ENCODE data around the gene NUP50. TPM values are rescaled to one million over a fixed set of nuclear protein-coding genes. Genes with fewer than 3 reads are reported as not detected.

NUP50 gene
- 39.5 TPM for polyA plus RNA-seq (2013, experiment 1 of 2)
- 39.4 TPM for polyA plus RNA-seq (2013, experiment 2 of 2)

- Histone ChIP-seq H2BK120ac (ENCODE audit: low read depth, low read length) (peak within 1 kb of the TSS; percentile 33), H3K23ac (ENCODE audit: low read depth, low read length, poor library complexity) (peak within 1 kb of the TSS; percentile 98), H3K27ac (replicated peaks; ENCODE audit: low read length) (peak within 1 kb of the TSS; percentile 71), H3K4me3 (ENCODE audit: low read length in 2 of 2) (peak within 1 kb of the TSS; percentile 94 to 95), H3K18ac (ENCODE audit: low read length) (peak within 1 kb of the TSS; percentile 98), H3K4me1 (ENCODE audit: control insufficient read depth in 2 of 2, insufficient read depth in 1 of 2, low read depth in 1 of 2, low read length in 2 of 2) (peaks cover 4 to 6% of the 10 kb centered on the region in 2 donors), H2BK5ac (ENCODE audit: low read length) (peak within 1 kb of the TSS; percentile 83), H2BK12ac (ENCODE audit: low read length) (peak within 1 kb of the TSS; percentile 86), H3K9ac (ENCODE audit: low read depth, low read length, poor library complexity) (peak within 1 kb of the TSS; percentile 95), H2AFZ (ENCODE audit: low read length) (peak within 1 kb of the TSS; percentile 99), H4K8ac (ENCODE audit: low read depth, low read length) (no peak within 1 kb of the TSS), H3K79me1 (ENCODE audit: low read depth, low read length) (peaks cover 1% of the 10 kb centered on the region), H3K4ac (ENCODE audit: low read length) (no peak within 1 kb of the TSS), H3K36me3 (replicated peaks in 1 of 2; ENCODE audit: control insufficient read depth in 2 of 2, insufficient read depth in 2 of 2, low read length in 2 of 2) (peaks cover 3 to 33% of the 10 kb centered on the region in 2 donors), H3K27me3 (ENCODE audit: control insufficient read depth in 3 of 3, insufficient read depth in 3 of 3, low read depth in 1 of 3, low read length in 3 of 3) (no peaks in the 10 kb centered on the region), H3K4me2 (ENCODE audit: insufficient read depth, low read length, poor library complexity, severe bottlenecking) (peak within 1 kb of the TSS; percentile 98), H4K91ac (ENCODE audit: low read depth, low read length, poor library complexity) (no peak within 1 kb of the TSS), H2BK15ac (ENCODE audit: low read length) (peak within 1 kb of the TSS; percentile 83), H3K9me3 (replicated peaks in 1 of 2; ENCODE audit: control insufficient read depth in 2 of 2, insufficient read depth in 1 of 2, low read depth in 1 of 2, low read length in 2 of 2) (no peaks in the 10 kb centered on the region), H2AK5ac (ENCODE audit: low read depth, low read length) (peak within 1 kb of the TSS; percentile 28), H3K14ac (ENCODE audit: low read length) (no peak within 1 kb of the TSS)
- peak; percentile 98 for DNase-seq (ENCODE audit: low spot score)
- no CpG with 5 or more reads among the region's 100 CpGs for WGBS, 2 donors (ENCODE audit: extremely low coverage in 2 of 2, insufficient read length in 2 of 2, insufficient replicate concordance in 1 of 2)
Observed at GRCh38 chr22:45163451-45164269, at the start of gene NUP50. Gene NUP50, plus strand, starts transcription at chr22:45163925. Its CDS starts 4,253 bp downstream, at chr22:45168178.

GRCh38 chr22:45120440-45120839 lies 43.3 kb upstream of the NUP50 start:
- H3K27me3 ChIP-seq (ENCODE audit: control insufficient read depth in 3 of 3, insufficient read depth in 3 of 3, low read depth in 1 of 3, low read length in 3 of 3) = no peaks in the 10 kb centered on the region
- H2BK12ac ChIP-seq (ENCODE audit: low read length) = no peak overlapping the region
- no peak overlapping the region for H2BK120ac ChIP-seq (ENCODE audit: low read depth, low read length)
- no peak overlapping the region for H4K8ac ChIP-seq (ENCODE audit: low read depth, low read length)
- H3K4me2 ChIP-seq (ENCODE audit: insufficient read depth, low read length, poor library complexity, severe bottlenecking) = no peak overlapping the region
- H3K9me3 ChIP-seq (replicated peaks in 1 of 2; ENCODE audit: control insufficient read depth in 2 of 2, insufficient read depth in 1 of 2, low read depth in 1 of 2, low read length in 2 of 2) = no peaks in the 10 kb centered on the region
- no peak overlapping the region for H2AK5ac ChIP-seq (ENCODE audit: low read depth, low read length)
- no peak overlapping the region for H2AFZ ChIP-seq (ENCODE audit: low read length)
- no peak overlapping the region for H3K14ac ChIP-seq (ENCODE audit: low read length)
- no peak overlapping the region for H3K9ac ChIP-seq (ENCODE audit: low read depth, low read length, poor library complexity)
- no peak overlapping the region for H4K91ac ChIP-seq (ENCODE audit: low read depth, low read length, poor library complexity)
- no CpG with 5 or more reads among the region's 9 CpGs for WGBS, 2 donors (ENCODE audit: extremely low coverage in 2 of 2, insufficient read length in 2 of 2, insufficient replicate concordance in 1 of 2)
- no peak overlapping the region for H3K4ac ChIP-seq (ENCODE audit: low read length)
- no peak overlapping the region for H3K23ac ChIP-seq (ENCODE audit: low read depth, low read length, poor library complexity)
- H3K79me1 ChIP-seq (ENCODE audit: low read depth, low read length) = no peaks in the 10 kb centered on the region
- H3K4me3 ChIP-seq (ENCODE audit: low read length in 2 of 2) = no peak overlapping the region
- H3K27ac ChIP-seq (replicated peaks; ENCODE audit: low read length) = no peak overlapping the region
- H2BK15ac ChIP-seq (ENCODE audit: low read length) = no peak overlapping the region
- H3K36me3 ChIP-seq (replicated peaks in 1 of 2; ENCODE audit: control insufficient read depth in 2 of 2, insufficient read depth in 2 of 2, low read length in 2 of 2) = no peaks in the 10 kb centered on the region
- peaks cover 6 to 8% of the 10 kb centered on the region in 2 donors for H3K4me1 ChIP-seq (ENCODE audit: control insufficient read depth in 2 of 2, insufficient read depth in 1 of 2, low read depth in 1 of 2, low read length in 2 of 2)
- no peak for DNase-seq (ENCODE audit: low spot score)
- H3K18ac ChIP-seq (ENCODE audit: low read length) = no peak overlapping the region
- no peak overlapping the region for H2BK5ac ChIP-seq (ENCODE audit: low read length)

GRCh38 chr22:45120931-45121330 lies 42.8 kb upstream of the NUP50 start:
- Histone ChIP-seq H3K23ac (ENCODE audit: low read depth, low read length, poor library complexity) (no peak overlapping the region), H2AK5ac (ENCODE audit: low read depth, low read length) (no peak overlapping the region), H2BK120ac (ENCODE audit: low read depth, low read length) (no peak overlapping the region), H2AFZ (ENCODE audit: low read length) (no peak overlapping the region), H2BK12ac (ENCODE audit: low read length) (no peak overlapping the region), H2BK15ac (ENCODE audit: low read length) (no peak overlapping the region), H3K4ac (ENCODE audit: low read length) (no peak overlapping the region), H3K79me1 (ENCODE audit: low read depth, low read length) (no peaks in the 10 kb centered on the region), H3K36me3 (replicated peaks in 1 of 2; ENCODE audit: control insufficient read depth in 2 of 2, insufficient read depth in 2 of 2, low read length in 2 of 2) (no peaks in the 10 kb centered on the region), H2BK5ac (ENCODE audit: low read length) (no peak overlapping the region), H4K91ac (ENCODE audit: low read depth, low read length, poor library complexity) (no peak overlapping the region), H3K27ac (replicated peaks; ENCODE audit: low read length) (no peak overlapping the region), H3K18ac (ENCODE audit: low read length) (no peak overlapping the region), H3K4me1 (ENCODE audit: control insufficient read depth in 2 of 2, insufficient read depth in 1 of 2, low read depth in 1 of 2, low read length in 2 of 2) (peaks cover 6 to 9% of the 10 kb centered on the region in 2 donors), H3K27me3 (ENCODE audit: control insufficient read depth in 3 of 3, insufficient read depth in 3 of 3, low read depth in 1 of 3, low read length in 3 of 3) (no peaks in the 10 kb centered on the region), H3K4me3 (ENCODE audit: low read length in 2 of 2) (no peak overlapping the region), H4K8ac (ENCODE audit: low read depth, low read length) (no peak overlapping the region), H3K9me3 (replicated peaks in 1 of 2; ENCODE audit: control insufficient read depth in 2 of 2, insufficient read depth in 1 of 2, low read depth in 1 of 2, low read length in 2 of 2) (no peaks in the 10 kb centered on the region), H3K14ac (ENCODE audit: low read length) (no peak overlapping the region), H3K4me2 (ENCODE audit: insufficient read depth, low read length, poor library complexity, severe bottlenecking) (no peak overlapping the region), H3K9ac (ENCODE audit: low read depth, low read length, poor library complexity) (no peak overlapping the region)
- no CpG with 5 or more reads among the region's 8 CpGs for WGBS, 2 donors (ENCODE audit: extremely low coverage in 2 of 2, insufficient read length in 2 of 2, insufficient replicate concordance in 1 of 2)
- DNase-seq (ENCODE audit: low spot score) = no peak

GRCh38 chr22:45124176-45124847 lies 39.4 kb upstream of the NUP50 start:
- peaks cover 6 to 12% of the 10 kb centered on the region in 2 donors for H3K4me1 ChIP-seq (ENCODE audit: control insufficient read depth in 2 of 2, insufficient read depth in 1 of 2, low read depth in 1 of 2, low read length in 2 of 2)
- no peaks in the 10 kb centered on the region for H3K27me3 ChIP-seq (ENCODE audit: control insufficient read depth in 3 of 3, insufficient read depth in 3 of 3, low read depth in 1 of 3, low read length in 3 of 3)
- H3K14ac ChIP-seq (ENCODE audit: low read length) = no peak overlapping the region
- no peak overlapping the region for H2BK120ac ChIP-seq (ENCODE audit: low read depth, low read length)
- WGBS, 2 donors (ENCODE audit: extremely low coverage in 2 of 2, insufficient read length in 2 of 2, insufficient replicate concordance in 1 of 2) = no CpG with 5 or more reads among the region's 10 CpGs
- no peak overlapping the region for H2BK5ac ChIP-seq (ENCODE audit: low read length)
- no peak overlapping the region for H3K9ac ChIP-seq (ENCODE audit: low read depth, low read length, poor library complexity)
- no peaks in the 10 kb centered on the region for H3K79me1 ChIP-seq (ENCODE audit: low read depth, low read length)
- H3K9me3 ChIP-seq (replicated peaks in 1 of 2; ENCODE audit: control insufficient read depth in 2 of 2, insufficient read depth in 1 of 2, low read depth in 1 of 2, low read length in 2 of 2) = no peaks in the 10 kb centered on the region
- no peak overlapping the region for H3K4me2 ChIP-seq (ENCODE audit: insufficient read depth, low read length, poor library complexity, severe bottlenecking)
- H3K4me3 ChIP-seq (ENCODE audit: low read length in 2 of 2) = no peak overlapping the region
- no peak overlapping the region for H4K8ac ChIP-seq (ENCODE audit: low read depth, low read length)
- DNase-seq (ENCODE audit: low spot score) = no peak
- no peak overlapping the region for H3K18ac ChIP-seq (ENCODE audit: low read length)
- no peak overlapping the region for H3K27ac ChIP-seq (replicated peaks; ENCODE audit: low read length)
- no peaks in the 10 kb centered on the region for H3K36me3 ChIP-seq (replicated peaks in 1 of 2; ENCODE audit: control insufficient read depth in 2 of 2, insufficient read depth in 2 of 2, low read length in 2 of 2)
- no peak overlapping the region for H2BK15ac ChIP-seq (ENCODE audit: low read length)
- no peak overlapping the region for H2AK5ac ChIP-seq (ENCODE audit: low read depth, low read length)
- H4K91ac ChIP-seq (ENCODE audit: low read depth, low read length, poor library complexity) = no peak overlapping the region
- no peak overlapping the region for H2BK12ac ChIP-seq (ENCODE audit: low read length)
- peak overlapping the region; percentile 37 for H2AFZ ChIP-seq (ENCODE audit: low read length)
- H3K4ac ChIP-seq (ENCODE audit: low read length) = no peak overlapping the region
- H3K23ac ChIP-seq (ENCODE audit: low read depth, low read length, poor library complexity) = no peak overlapping the region

Data from neuronal stem cell (in vitro differentiated cells).